ENCODE measurements around the gene CARM1.
"Not testable (repeated sequence)": the region's sequence is repeated elsewhere in the genome, so short reads cannot be mapped to it uniquely, and the experiment has no call there.

The CARM1 gene

DNA sequence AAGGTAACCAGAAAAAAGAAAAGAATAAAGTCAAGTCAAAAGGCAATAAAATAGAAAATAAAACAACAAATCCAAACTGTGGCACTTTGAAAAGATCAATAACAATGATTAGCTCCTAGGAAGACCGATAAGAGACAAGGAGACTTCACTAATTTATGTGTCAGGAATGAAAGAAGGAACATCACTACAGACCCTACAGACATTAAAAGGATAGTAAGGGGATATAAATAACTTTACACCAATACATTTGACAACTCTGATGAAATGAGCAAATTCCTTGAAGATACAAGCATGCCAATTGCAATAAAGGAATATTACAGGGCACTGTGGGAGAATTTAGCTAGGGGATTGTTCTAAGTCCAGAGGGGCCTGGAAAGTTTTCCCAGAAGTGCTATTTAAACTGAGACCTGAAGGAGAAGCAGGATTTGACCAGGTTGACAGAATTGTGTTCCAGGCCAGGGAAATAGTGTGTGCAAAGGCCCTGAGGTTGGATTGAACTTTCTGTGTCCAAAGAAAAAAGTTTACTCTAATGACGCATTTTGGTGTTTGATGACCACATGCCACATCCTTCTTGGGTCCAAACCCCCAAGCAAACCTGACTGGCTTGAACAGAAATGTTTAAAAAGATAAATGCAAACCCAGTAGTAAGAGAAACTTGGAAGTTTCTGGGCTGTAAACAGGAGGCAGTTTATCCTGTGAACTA, 24.7 kb upstream of the CARM1 start:
- in situ Hi-C loops (cut with HindIII; ENCODE audit: low sequenced_read_pairs) = no loop called here

DNA sequence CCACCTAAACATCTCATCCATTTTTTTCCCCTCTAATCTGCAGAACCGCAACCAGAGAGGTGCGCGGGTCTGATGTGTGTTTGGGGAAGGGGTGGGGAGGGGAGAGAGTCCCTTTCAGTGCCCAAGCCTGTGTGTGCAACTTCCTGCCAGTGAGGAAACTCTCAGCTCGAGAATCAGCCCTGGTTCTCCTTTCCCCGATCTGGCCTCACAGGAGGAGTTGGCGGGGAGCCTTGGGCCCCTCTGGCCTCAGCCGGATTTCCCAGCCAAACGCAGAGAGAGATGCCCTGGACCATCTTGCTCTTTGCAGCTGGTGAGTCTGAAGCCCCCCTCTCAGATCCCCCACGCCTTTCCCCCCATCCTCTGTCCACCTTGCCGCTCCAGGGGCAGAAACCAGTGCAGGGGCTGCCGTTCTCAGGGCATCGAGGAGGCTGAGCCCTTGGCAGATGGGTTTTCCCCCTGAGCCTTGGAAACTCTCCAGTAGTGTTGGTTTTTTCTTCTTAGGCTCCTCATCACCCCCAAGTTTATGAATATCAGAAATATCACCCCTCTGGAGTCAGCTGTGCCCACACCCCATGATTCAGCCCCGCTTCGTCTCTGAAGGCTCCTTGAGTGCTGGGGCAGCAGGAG, 23.0 kb upstream of the CARM1 start, which contains the start of gene C19orf38:
Gene C19orf38, plus strand, starts transcription at position 186 of the 627 bp plus-strand sequence. Its CDS starts 94 bp downstream, at position 280.
- in situ Hi-C loops (cut with HindIII; ENCODE audit: low sequenced_read_pairs) = no loop called here

- in situ Hi-C loops (cut with HindIII; ENCODE audit: low sequenced_read_pairs) = no loop called here
These were observed 20.7 kb upstream of the CARM1 start for GRCh38 chr19:10850631-10851030.

- in situ Hi-C loops (cut with HindIII; ENCODE audit: low sequenced_read_pairs) = no loop called here
These were observed 19.1 kb upstream of the CARM1 start for GRCh38 chr19:10852098-10852800.

DNA sequence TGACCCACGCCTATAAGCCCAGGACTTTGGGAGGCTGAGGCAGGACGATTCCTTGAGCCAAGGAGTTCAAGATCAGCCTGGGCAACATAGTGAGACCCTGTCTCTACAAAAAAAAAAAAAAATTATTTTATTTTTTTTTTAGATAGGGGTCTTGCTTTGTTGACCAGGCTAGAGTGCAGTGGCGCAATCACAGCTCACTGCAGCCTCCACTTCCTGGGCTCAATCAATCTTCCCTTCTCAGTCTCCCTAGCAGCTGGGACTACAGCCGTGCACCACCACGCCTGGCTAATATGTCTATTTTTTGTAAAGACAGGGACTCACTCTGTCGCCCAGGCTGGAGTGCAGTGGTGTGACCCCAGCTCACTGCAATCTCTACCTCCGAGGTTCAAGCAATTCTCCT, 18.4 kb upstream of the CARM1 start:
- in situ Hi-C loops (cut with HindIII; ENCODE audit: low sequenced_read_pairs) = no loop called here

GRCh38 chr19:10854350-10855089, 16.8 kb upstream of the CARM1 start:
- in situ Hi-C loops (cut with HindIII; ENCODE audit: low sequenced_read_pairs) = no loop called here

- in situ Hi-C loops (cut with HindIII; ENCODE audit: low sequenced_read_pairs) = no loop called here
These were observed 15.4 kb upstream of the CARM1 start for GRCh38 chr19:10855879-10856522.

GRCh38 chr19:10856899-10857298, 14.5 kb upstream of the CARM1 start:
- in situ Hi-C loops (cut with HindIII; ENCODE audit: low sequenced_read_pairs) = not testable (repeated sequence)

- in situ Hi-C loops (cut with HindIII; ENCODE audit: low sequenced_read_pairs) = no loop called here
These were observed 13.0 kb upstream of the CARM1 start for GRCh38 chr19:10858204-10858828.

- in situ Hi-C loops (cut with HindIII; ENCODE audit: low sequenced_read_pairs) = no loop called here
These were observed 10.2 kb upstream of the CARM1 start for GRCh38 chr19:10861103-10861651.

GRCh38 chr19:10862561-10863106, 8.7 kb upstream of the CARM1 start:
- in situ Hi-C loops (cut with HindIII; ENCODE audit: low sequenced_read_pairs) = no loop called here

DNA sequence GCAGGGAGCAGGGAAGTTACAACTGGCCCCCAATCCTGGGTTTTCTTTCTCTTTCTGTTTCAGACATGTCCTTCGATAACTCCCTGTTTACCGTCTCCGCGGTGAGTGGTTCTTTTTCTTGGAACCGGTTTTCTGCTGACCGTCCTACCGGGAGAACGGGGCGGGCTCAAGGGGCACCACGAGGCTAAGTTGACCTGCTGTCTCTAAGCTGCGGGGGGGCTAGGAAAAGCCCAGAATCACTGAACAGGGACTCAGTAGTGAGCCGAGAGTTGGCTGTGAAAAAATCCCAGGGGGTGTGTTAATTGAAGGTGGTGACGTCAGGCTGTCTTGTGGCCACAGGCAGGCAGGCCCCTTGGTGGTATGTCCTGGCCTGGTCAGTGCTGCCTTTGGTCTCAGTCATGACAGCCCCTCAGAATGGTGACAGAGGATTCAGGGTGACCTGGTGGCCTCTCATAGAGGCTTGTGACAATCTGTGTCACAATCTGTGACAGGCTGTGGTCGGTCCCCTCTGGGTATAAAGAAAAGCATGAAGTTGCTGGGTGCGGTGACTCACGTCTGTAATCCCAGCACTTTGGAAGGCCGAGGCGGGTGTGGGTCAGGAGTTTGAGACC, 8.1 kb upstream of the CARM1 start:
- in situ Hi-C loops (cut with HindIII; ENCODE audit: low sequenced_read_pairs) = no loop called here

- in situ Hi-C loops (cut with HindIII; ENCODE audit: low sequenced_read_pairs) = no loop called here
These were observed 6.8 kb upstream of the CARM1 start for GRCh38 chr19:10864538-10864899.

GRCh38 chr19:10866495-10866894, 4.9 kb upstream of the CARM1 start:
- in situ Hi-C loops (cut with HindIII; ENCODE audit: low sequenced_read_pairs) = no loop called here

GRCh38 chr19:10868872-10869547, 2.3 kb upstream of the CARM1 start:
- in situ Hi-C loops (cut with HindIII; ENCODE audit: low sequenced_read_pairs) = no loop called here

- in situ Hi-C loops (cut with HindIII; ENCODE audit: low sequenced_read_pairs) = not testable (repeated sequence)
These were observed 1.5 kb upstream of the CARM1 start for GRCh38 chr19:10869872-10870311.

- in situ Hi-C loops (cut with HindIII; ENCODE audit: low sequenced_read_pairs) = no loop called here
These were observed 825 bp upstream of the CARM1 start for GRCh38 chr19:10870501-10870954.

- in situ Hi-C loops (cut with HindIII; ENCODE audit: low sequenced_read_pairs) = no loop called here
These were observed 575 bp downstream of the CARM1 start for GRCh38 chr19:10871711-10872545.

Data from endothelial cell of hepatic sinusoid (primary cell).